NB4 (cell line): ENCODE data around the gene CHST9.

ENCODE experiments used
- DNase-seq: peaks from one replicate; pipeline ENCODE4 v3.0.0; 2010; ENCODE audit warnings: low read depth
- H3K4me3 ChIP-seq: one replicate; pipeline ENCODE4 v1.5.1; 2011; ENCODE audit warnings: mild to moderate bottlenecking, low read depth, low read length, moderate library complexity
- CTCF ChIP-seq: IDR thresholded peaks from one replicate; pipeline ENCODE4 v1.5.1; 2012; ENCODE audit warnings: low read depth, low read length
- MAX ChIP-seq: IDR thresholded peaks from 2 replicates; pipeline ENCODE4 v1.6.1; 2011; ENCODE audit warnings: low read depth, low read length
- MYC ChIP-seq: IDR thresholded peaks from 2 replicates; pipeline ENCODE4 v1.6.1; 2011; ENCODE audit warnings: low read depth, low read length
- POLR2A ChIP-seq: IDR thresholded peaks from 2 replicates; pipeline ENCODE4 v1.6.1; 2011; ENCODE audit warnings: mild to moderate bottlenecking; ENCODE audit not compliant: insufficient read length; ENCODE audit errors: extremely low read depth

CHST9 gene

GRCh38 chr18:26971409-26971808, 213.7 kb downstream of the CHST9 start:
- TF ChIP-seq MAX (no peak), MYC (no peak), POLR2A (no peak), CTCF (no peak)
- no peak overlapping the region for H3K4me3 ChIP-seq
- DNase-seq: no peak

- DNase-seq: no peak
- H3K4me3 ChIP-seq: no peak overlapping the region
- no peak for TF ChIP-seq CTCF
- TF ChIP-seq MYC: no peak
- no peak for TF ChIP-seq MAX
- no peak for TF ChIP-seq POLR2A
Measured at GRCh38 chr18:26970637-26971036, 214.5 kb downstream of the CHST9 start.

- TF ChIP-seq MYC (no peak), MAX (no peak), CTCF (no peak), POLR2A (no peak)
- no peak overlapping the region for H3K4me3 ChIP-seq
- no peak for DNase-seq
Measured at GRCh38 chr18:26965206-26965605, 219.9 kb downstream of the CHST9 start.

- peak; percentile 11 for DNase-seq
Measured at GRCh38 chr18:26963292-26963691, 221.8 kb downstream of the CHST9 start.

GRCh38 chr18:26961839-26962238, 223.3 kb downstream of the CHST9 start:
- no peak overlapping the region for H3K4me3 ChIP-seq
- TF ChIP-seq MAX (no peak), MYC (no peak), CTCF (no peak), POLR2A (no peak)
- DNase-seq: no peak

More at GRCh38 chr18:26963292-26963691, 221.8 kb downstream of the CHST9 start:
- TF ChIP-seq MYC (no peak), CTCF (peak; percentile 19)
- H3K4me3 ChIP-seq: no peak overlapping the region

- TF ChIP-seq POLR2A (no peak), MAX (no peak), MYC (no peak), CTCF (no peak)
- DNase-seq: no peak
- no peak overlapping the region for H3K4me3 ChIP-seq
Measured at GRCh38 chr18:26960911-26961310, 224.2 kb downstream of the CHST9 start.
